ENCODE data around the gene SUGCT.

The SUGCT gene

DNA sequence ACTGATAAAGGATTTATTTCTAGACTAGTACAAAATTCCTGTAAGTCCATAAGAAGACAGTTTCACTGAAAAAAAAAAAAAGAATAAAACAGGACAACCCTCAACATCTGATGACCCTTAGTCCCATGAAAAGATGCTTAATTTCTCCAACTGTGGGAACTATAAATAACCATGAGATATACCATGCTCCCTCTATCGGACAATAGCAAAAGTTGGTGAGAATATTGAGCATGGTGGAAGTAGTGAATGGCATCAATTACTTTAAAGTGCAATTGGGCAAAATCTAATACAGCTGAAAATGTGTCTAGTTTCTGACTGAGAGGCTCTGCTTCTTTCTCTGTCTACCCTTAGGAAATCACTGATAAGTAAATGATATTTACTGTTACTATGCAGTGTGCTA lies 348.8 kb downstream of the SUGCT start:
- no peak for DNase-seq

DNA sequence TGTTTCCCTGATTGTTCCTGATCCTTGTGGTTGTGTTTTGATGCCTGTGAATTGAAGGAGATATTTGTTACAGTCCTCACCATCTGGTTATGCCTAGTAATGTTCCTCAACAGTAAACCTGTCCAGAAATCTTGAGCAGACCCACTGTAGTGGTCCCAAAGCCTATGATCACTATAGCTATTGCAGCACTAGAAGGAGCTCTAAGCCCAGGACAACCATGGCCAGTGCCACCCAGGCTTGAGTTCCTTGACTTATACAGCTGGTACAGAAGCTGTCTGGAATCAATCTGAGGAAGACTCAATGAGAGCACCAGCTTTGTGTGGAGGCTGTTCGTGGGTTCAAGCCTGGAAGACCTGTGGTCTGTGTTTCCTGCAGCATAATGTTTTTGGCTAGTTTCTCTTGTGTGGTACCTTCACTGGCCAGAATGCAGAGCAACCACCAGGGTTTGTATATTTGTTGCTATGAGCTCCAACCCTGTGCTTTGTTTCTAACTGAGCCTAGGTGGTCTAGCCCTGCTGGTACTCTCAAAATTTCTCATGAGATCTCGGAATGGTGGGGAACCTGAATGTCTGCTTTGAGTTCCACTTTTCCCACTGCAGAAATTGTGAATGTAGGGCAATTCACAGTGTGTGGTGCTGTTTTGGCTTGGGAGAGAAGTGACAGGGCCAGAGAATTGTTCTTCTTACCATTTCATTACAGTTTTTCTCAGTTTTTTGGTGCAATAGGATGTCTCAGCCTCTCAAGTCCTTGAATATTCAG lies 355.2 kb downstream of the SUGCT start:
- no peak for DNase-seq

DNA sequence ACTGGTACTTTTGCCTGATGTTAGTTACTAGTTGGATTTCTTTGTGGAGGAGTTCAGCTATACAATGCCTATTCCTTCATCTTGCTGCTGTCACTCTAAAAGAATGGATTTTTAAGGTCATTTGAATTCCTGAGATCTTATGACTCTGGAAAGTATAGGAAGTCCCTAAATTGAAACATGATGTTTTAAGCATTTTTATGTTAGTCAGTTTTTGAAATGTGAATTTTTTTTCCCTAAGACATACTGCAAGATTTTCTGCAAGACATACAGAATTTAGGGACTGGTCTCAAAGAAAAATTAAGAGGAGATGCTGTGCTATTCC lies 355.8 kb downstream of the SUGCT start:
- no peak for DNase-seq

- no peak for DNase-seq
These were observed 358.1 kb downstream of the SUGCT start for GRCh38 chr7:40492946-40493345.

- DNase-seq: no peak
These were observed 358.8 kb downstream of the SUGCT start for GRCh38 chr7:40493609-40494051.

GRCh38 chr7:40498924-40499510 lies 364.2 kb downstream of the SUGCT start:
- DNase-seq: no peak

- DNase-seq: no peak
These were observed 364.9 kb downstream of the SUGCT start for GRCh38 chr7:40499718-40500117.

- no peak for DNase-seq
These were observed 365.4 kb downstream of the SUGCT start for GRCh38 chr7:40500219-40500618.

- DNase-seq: no peak
These were observed 367.6 kb downstream of the SUGCT start for GRCh38 chr7:40502359-40502758.

- no peak for DNase-seq
These were observed 371.4 kb downstream of the SUGCT start for GRCh38 chr7:40506158-40506557.

GRCh38 chr7:40507166-40507565 lies 372.4 kb downstream of the SUGCT start:
- DNase-seq: no peak

DNA sequence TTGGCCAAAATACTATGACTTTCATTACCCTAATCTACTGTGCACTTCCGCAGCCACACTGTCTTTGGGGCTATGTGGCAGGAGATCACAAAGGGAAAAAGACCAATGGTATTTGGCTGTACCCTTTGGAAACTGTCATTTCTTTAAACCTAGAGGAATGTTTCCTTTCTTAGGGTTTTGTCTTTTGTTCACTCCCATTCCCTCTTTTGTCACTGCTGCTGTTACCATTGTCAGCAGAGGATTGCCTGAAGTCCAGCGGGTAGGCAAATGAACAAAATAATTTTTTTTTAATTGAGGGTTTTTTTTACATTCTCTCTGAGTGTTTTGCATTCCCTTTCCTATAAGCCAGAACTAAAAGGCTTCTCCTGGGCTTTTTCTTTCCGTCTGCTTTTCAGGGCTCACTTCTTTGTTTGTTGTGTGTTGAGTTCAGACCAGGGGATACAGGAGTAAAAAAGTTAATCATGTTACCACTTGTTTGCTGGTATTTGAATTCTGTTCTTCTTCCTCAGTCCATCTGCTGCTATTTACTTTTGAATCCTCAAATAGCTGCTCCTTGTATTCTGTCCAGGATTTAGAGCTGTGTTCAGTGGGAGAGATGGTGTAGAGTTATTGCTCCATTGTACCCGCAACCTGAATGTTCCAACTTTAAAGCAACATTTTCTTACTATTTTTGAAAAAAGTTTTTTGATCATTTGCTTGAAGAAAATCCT lies 374.6 kb downstream of the SUGCT start:
- no peak for DNase-seq

GRCh38 chr7:40516376-40516775 lies 381.6 kb downstream of the SUGCT start:
- no peak for DNase-seq

- DNase-seq: no peak
These were observed 384.2 kb downstream of the SUGCT start for GRCh38 chr7:40519009-40519408.

GRCh38 chr7:40520986-40521738 lies 386.4 kb downstream of the SUGCT start:
- DNase-seq: no peak

GRCh38 chr7:40525764-40526163 lies 391.0 kb downstream of the SUGCT start:
- no peak for DNase-seq

DNA sequence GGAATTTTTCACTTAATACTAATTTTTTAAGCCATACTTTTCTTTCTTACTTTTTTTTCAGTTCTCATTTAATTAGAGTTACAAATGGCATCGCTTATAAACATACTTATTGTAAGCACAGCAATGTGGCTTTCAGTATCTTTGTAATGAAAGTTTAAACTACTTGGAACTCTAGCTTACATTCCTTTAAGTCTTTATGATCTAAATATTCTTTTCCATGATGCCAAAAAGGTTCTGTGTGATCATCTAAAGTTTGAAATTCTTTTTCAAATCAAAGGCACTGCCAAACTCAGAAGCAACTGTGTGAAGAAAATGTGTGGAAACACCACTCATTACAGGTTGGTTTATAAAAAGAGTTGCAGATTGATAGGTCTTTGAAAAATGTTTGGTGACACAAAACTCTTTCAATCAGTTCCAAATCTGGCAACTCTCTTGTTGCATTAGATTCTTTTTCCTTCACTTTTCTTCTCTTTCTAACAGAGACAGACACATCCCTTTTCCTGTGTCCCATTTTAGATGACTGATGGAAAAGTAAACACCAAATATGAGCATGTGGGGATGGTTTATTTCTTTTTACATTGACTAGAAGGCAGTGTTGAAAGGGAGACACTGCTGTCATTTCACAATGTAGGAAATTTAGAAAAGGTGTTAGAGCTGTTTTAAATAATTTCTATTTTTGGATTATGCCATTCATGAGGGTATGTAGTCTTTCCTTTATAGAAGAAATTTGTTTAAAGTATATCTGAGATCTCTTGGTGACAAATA lies 392.3 kb downstream of the SUGCT start:
- no peak for DNase-seq

DNA sequence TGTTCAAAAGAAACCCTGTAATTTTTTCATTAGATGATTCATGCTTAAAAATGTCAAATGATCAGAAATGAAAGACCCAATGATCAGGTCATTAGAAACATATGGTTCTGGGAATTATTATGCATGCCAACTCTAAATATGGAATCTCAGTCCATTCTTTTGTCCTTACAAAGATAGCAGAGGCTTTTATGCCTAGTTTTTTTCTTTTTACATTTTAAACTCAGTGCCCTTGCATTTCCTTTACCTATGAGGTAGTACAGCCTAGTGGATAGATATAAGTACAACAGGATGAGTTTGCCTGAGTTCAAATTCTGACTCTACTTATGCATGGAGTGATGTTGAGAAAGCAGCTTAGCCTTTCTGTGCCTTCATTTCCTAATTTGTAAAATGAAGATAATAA lies 392.9 kb downstream of the SUGCT start:
- DNase-seq: no peak

DNA sequence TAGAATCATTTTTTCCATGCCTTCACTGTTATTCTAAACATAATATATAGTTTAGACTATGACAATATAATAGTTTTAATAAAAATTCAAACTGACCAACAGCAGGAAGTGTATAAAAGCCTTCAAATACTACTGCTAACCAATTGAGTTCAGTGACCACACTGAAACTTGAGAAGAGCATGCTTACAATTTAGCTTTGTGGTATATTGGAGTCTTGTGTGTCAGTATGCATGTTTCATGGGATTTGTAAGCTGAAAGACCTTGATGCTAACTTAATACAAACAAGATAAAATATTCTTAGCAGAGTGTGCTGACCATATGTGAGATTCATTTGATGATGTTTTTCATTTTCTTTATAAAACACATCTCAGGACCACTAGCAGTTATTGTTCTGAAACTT lies 395.5 kb downstream of the SUGCT start:
- no peak for DNase-seq

GRCh38 chr7:40531956-40532355 lies 397.2 kb downstream of the SUGCT start:
- no peak for DNase-seq

GRCh38 chr7:40535678-40536077 lies 400.9 kb downstream of the SUGCT start:
- DNase-seq: no peak

GRCh38 chr7:40536421-40536820 lies 401.6 kb downstream of the SUGCT start:
- DNase-seq: no peak

- no peak for DNase-seq
These were observed 403.5 kb downstream of the SUGCT start for GRCh38 chr7:40538281-40538680.
